ENCODE results near the gene FUT7.
"Not testable (repeated sequence)": the region's sequence is repeated elsewhere in the genome, so short reads cannot be mapped to it uniquely, and the experiment has no call there.

FUT7 gene

GRCh38 chr9:137064880-137065164, 32.9 kb upstream of the FUT7 start:
- Histone ChIP-seq H3K4me2 (ENCODE audit: low read length) (no peak overlapping the region), H3K9me3 (ENCODE audit: low read length) (no peaks in the 10 kb centered on the region), H3K27ac (ENCODE audit: low read depth, low read length, poor library complexity, severe bottlenecking) (no peak overlapping the region), H3K4me1 (ENCODE audit: insufficient read depth, low read length, severe bottlenecking) (peaks cover 17% of the 10 kb centered on the region), H2AFZ (ENCODE audit: low read length) (no peak overlapping the region), H3K27me3 (ENCODE audit: insufficient read depth, low read length) (no peaks in the 10 kb centered on the region; the same call in 1 of the 2 replicates), H3K36me3 (ENCODE audit: insufficient read depth, low read length) (peaks cover 37% of the 10 kb centered on the region), H3F3A (ENCODE audit: insufficient read depth, low read length) (no peaks in the 10 kb centered on the region), H4K20me1 (ENCODE audit: insufficient read depth, low read length) (no peaks in the 10 kb centered on the region), H3K9me2 (ENCODE audit: low read depth, low read length) (no peaks in the 10 kb centered on the region), H3K9ac (ENCODE audit: low read length) (no peak overlapping the region), H3K79me2 (ENCODE audit: insufficient read depth, low read length) (peaks cover 6% of the 10 kb centered on the region; the same call in 1 of the 2 replicates), H3K4me3 (ENCODE audit: low read depth, low read length, poor library complexity, severe bottlenecking) (no peak overlapping the region)
- TF ChIP-seq CTCF (IDR thresholded peaks at IDR 0.05; ENCODE audit: low read length), result no peak
- no peak for TF ChIP-seq EZH2 (IDR thresholded peaks at IDR 0.05; ENCODE audit: borderline replicate concordance, low read length)

- Histone ChIP-seq H3K4me2 (ENCODE audit: low read length) (no peak overlapping the region), H3K9me3 (ENCODE audit: low read length) (no peaks in the 10 kb centered on the region), H3K79me2 (ENCODE audit: insufficient read depth, low read length) (peaks cover 1% of the 10 kb centered on the region; the same call in 1 of the 2 replicates), H3K36me3 (ENCODE audit: insufficient read depth, low read length) (peaks cover 37% of the 10 kb centered on the region), H3K4me3 (ENCODE audit: low read depth, low read length, poor library complexity, severe bottlenecking) (no peak overlapping the region), H4K20me1 (ENCODE audit: insufficient read depth, low read length) (no peaks in the 10 kb centered on the region), H2AFZ (ENCODE audit: low read length) (no peak overlapping the region), H3K9me2 (ENCODE audit: low read depth, low read length) (no peaks in the 10 kb centered on the region), H3F3A (ENCODE audit: insufficient read depth, low read length) (no peaks in the 10 kb centered on the region), H3K27ac (ENCODE audit: low read depth, low read length, poor library complexity, severe bottlenecking) (no peak overlapping the region), H3K27me3 (ENCODE audit: insufficient read depth, low read length) (no peaks in the 10 kb centered on the region; the same call in 1 of the 2 replicates), H3K9ac (ENCODE audit: low read length) (no peak overlapping the region), H3K4me1 (ENCODE audit: insufficient read depth, low read length, severe bottlenecking) (peaks cover 16% of the 10 kb centered on the region)
- TF ChIP-seq EZH2 (IDR thresholded peaks at IDR 0.05; ENCODE audit: borderline replicate concordance, low read length) (no peak), CTCF (IDR thresholded peaks at IDR 0.05; ENCODE audit: low read length) (peak; percentile 80)
Measured at GRCh38 chr9:137064027-137064879, 32.4 kb upstream of the FUT7 start.

- Histone ChIP-seq H3K4me3 (ENCODE audit: low read depth, low read length, poor library complexity, severe bottlenecking) (no peak overlapping the region), H3K9ac (ENCODE audit: low read length) (no peak overlapping the region), H4K20me1 (ENCODE audit: insufficient read depth, low read length) (no peaks in the 10 kb centered on the region), H2AFZ (ENCODE audit: low read length) (no peak overlapping the region), H3K79me2 (ENCODE audit: insufficient read depth, low read length) (no peaks in the 10 kb centered on the region), H3F3A (ENCODE audit: insufficient read depth, low read length) (no peaks in the 10 kb centered on the region), H3K4me2 (ENCODE audit: low read length) (no peak overlapping the region), H3K4me1 (ENCODE audit: insufficient read depth, low read length, severe bottlenecking) (peaks cover 8% of the 10 kb centered on the region), H3K9me2 (ENCODE audit: low read depth, low read length) (no peaks in the 10 kb centered on the region), H3K36me3 (ENCODE audit: insufficient read depth, low read length) (peaks cover 37% of the 10 kb centered on the region), H3K27ac (ENCODE audit: low read depth, low read length, poor library complexity, severe bottlenecking) (no peak overlapping the region), H3K9me3 (ENCODE audit: low read length) (no peaks in the 10 kb centered on the region), H3K27me3 (ENCODE audit: insufficient read depth, low read length) (no peaks in the 10 kb centered on the region; the same call in 1 of the 2 replicates)
- no peak for TF ChIP-seq CTCF (IDR thresholded peaks at IDR 0.05; ENCODE audit: low read length)
- no peak for TF ChIP-seq EZH2 (IDR thresholded peaks at IDR 0.05; ENCODE audit: borderline replicate concordance, low read length)
Measured at GRCh38 chr9:137063311-137064026, 31.6 kb upstream of the FUT7 start.

GRCh38 chr9:137062798-137063197, 30.9 kb upstream of the FUT7 start:
- not testable (repeated sequence) for H4K20me1 ChIP-seq (ENCODE audit: insufficient read depth, low read length); H3F3A ChIP-seq (ENCODE audit: insufficient read depth, low read length); H3K27me3 ChIP-seq (ENCODE audit: insufficient read depth, low read length)

More at GRCh38 chr9:137062798-137063197, 30.9 kb upstream of the FUT7 start:
- H3K4me3 ChIP-seq (ENCODE audit: low read depth, low read length, poor library complexity, severe bottlenecking); H3K4me2 ChIP-seq (ENCODE audit: low read length); H2AFZ ChIP-seq (ENCODE audit: low read length); H3K9me2 ChIP-seq (ENCODE audit: low read depth, low read length); H3K9me3 ChIP-seq (ENCODE audit: low read length); H3K79me2 ChIP-seq (ENCODE audit: insufficient read depth, low read length); H3K4me1 ChIP-seq (ENCODE audit: insufficient read depth, low read length, severe bottlenecking); H3K9ac ChIP-seq (ENCODE audit: low read length); H3K27ac ChIP-seq (ENCODE audit: low read depth, low read length, poor library complexity, severe bottlenecking): not testable (repeated sequence)
- H3K36me3 ChIP-seq (ENCODE audit: insufficient read depth, low read length), result peaks cover 37% of the 10 kb centered on the region
